ENCODE results near the gene CHRM3.

CHRM3 gene

GRCh38 chr1:239428120-239428710 is 41.8 kb downstream of the CHRM3 start:
- no peak overlapping the region for H3K9ac ChIP-seq (ENCODE audit: low read depth, low read length)
- no peaks in the 10 kb centered on the region; the same call in 1 of the 2 replicates for H3K9me3 ChIP-seq (ENCODE audit: control insufficient read depth, insufficient read depth, low read length)
- no peaks in the 10 kb centered on the region for H3K4me1 ChIP-seq (ENCODE audit: insufficient read depth, low read length)
- H3K36me3 ChIP-seq (ENCODE audit: insufficient read depth, low read length) = no peaks in the 10 kb centered on the region

- Histone ChIP-seq H3K9ac (ENCODE audit: low read depth, low read length) (no peak overlapping the region), H3K9me3 (ENCODE audit: control insufficient read depth, insufficient read depth, low read length) (no peaks in the 10 kb centered on the region; the same call in 1 of the 2 replicates), H3K36me3 (ENCODE audit: insufficient read depth, low read length) (no peaks in the 10 kb centered on the region)
Measured at GRCh38 chr1:239429163-239429562, 42.8 kb downstream of the CHRM3 start.

GRCh38 chr1:239432255-239432654 is 45.9 kb downstream of the CHRM3 start:
- Histone ChIP-seq H3K36me3 (ENCODE audit: insufficient read depth, low read length) (no peaks in the 10 kb centered on the region), H3K9me3 (ENCODE audit: control insufficient read depth, insufficient read depth, low read length) (no peaks in the 10 kb centered on the region), H3K4me1 (ENCODE audit: insufficient read depth, low read length) (no peaks in the 10 kb centered on the region), H3K9ac (ENCODE audit: low read depth, low read length) (no peak overlapping the region)

More at GRCh38 chr1:239429163-239429562, 42.8 kb downstream of the CHRM3 start:
- H3K4me1 ChIP-seq (ENCODE audit: insufficient read depth, low read length) = no peaks in the 10 kb centered on the region

- no peaks in the 10 kb centered on the region for H3K9me3 ChIP-seq (ENCODE audit: control insufficient read depth, insufficient read depth, low read length)
- H3K9ac ChIP-seq (ENCODE audit: low read depth, low read length) = no peak overlapping the region
- H3K36me3 ChIP-seq (ENCODE audit: insufficient read depth, low read length) = no peaks in the 10 kb centered on the region
- H3K4me1 ChIP-seq (ENCODE audit: insufficient read depth, low read length) = no peaks in the 10 kb centered on the region
Measured at GRCh38 chr1:239434181-239434580, 47.8 kb downstream of the CHRM3 start.

Data from ES-I3 (cell line).